Islet precursor cell (in vitro differentiated cells): ENCODE results near the gene MYRF.

Experiments
- DNase-seq: peaks from one replicate; pipeline ENCODE4 v3.0.0-alpha.2; 2018

Gene MYRF

GRCh38 chr11:61778920-61779650, 26.6 kb downstream of the MYRF start:
- DNase-seq: no peak

DNA sequence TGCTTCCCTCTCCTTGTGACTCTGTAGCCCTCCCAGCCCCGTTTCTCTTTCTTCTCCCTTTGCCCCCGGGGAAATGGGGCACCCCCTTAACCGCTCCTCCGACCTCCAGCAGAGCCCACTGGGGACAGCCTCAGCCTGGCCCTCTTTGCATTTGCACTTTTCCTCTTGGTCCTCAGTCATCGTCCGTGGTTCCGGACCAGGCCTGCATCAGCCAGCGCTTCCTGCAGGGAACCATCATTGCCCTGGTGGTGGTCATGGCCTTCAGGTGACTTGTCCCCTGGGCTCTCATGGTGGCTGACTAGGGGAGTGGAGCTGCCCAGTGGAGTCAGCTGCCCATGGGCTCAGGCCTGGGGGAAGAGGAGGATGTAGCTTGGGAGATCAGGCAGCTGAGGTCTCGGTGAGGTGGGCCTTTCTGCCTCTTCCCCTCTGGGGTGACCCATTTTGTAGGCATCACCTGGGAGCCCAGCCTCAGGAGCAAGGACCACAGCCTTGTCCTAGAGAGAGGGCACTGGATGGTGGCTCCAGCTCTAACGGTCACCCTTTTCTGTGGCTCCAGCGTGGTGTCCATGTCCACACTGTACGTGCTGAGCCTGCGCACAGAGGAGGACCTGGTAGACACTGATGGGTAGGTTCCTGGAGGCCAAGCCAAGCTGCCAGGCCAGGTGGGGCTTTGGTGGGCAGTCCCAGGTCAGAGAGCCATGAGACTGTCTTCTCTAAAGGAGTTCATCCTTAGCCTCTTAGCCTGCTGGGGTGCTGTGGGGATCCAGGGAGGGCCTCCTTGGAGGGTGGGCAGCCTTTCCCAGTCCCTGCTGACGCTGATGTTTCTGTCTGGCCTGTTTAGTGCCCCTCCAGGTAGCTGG, 27.5 kb downstream of the MYRF start:
- no peak for DNase-seq

DNA sequence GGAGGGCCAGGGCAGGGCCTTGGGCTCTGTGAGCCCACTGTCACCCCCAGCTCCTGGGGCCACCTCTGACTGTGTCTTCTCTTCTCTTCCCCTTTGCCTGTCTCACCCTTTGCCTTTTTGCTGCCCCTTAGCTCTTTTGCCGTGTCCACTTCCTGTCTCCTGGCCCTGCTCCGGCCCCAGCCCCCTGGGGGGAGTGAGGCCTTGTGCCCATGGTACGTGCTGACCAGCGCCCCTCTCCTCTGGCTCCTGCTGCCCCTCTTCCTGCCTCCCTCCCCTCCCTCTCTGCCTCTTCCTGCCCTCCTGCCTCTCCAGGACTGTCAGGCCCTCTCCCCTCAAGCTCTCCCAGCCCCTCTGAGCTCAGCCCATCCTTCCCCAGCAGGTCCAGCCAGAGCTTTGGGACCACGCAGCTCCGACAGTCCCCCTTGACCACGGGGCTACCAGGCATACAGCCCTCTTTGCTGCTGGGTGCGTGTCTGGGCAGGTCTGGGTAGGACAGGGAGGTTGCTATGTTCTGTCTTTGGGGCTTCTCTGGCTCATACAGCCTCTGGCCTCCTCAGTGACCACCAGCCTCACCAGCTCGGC, 28.2 kb downstream of the MYRF start:
- DNase-seq: no peak

- no peak for DNase-seq
Measured at GRCh38 chr11:61781585-61781984, 29.1 kb downstream of the MYRF start.

- no peak for DNase-seq
Measured at GRCh38 chr11:61782299-61782698, 29.9 kb downstream of the MYRF start.

GRCh38 chr11:61782841-61783240, 30.4 kb downstream of the MYRF start:
- peak; percentile 91 for DNase-seq

DNA sequence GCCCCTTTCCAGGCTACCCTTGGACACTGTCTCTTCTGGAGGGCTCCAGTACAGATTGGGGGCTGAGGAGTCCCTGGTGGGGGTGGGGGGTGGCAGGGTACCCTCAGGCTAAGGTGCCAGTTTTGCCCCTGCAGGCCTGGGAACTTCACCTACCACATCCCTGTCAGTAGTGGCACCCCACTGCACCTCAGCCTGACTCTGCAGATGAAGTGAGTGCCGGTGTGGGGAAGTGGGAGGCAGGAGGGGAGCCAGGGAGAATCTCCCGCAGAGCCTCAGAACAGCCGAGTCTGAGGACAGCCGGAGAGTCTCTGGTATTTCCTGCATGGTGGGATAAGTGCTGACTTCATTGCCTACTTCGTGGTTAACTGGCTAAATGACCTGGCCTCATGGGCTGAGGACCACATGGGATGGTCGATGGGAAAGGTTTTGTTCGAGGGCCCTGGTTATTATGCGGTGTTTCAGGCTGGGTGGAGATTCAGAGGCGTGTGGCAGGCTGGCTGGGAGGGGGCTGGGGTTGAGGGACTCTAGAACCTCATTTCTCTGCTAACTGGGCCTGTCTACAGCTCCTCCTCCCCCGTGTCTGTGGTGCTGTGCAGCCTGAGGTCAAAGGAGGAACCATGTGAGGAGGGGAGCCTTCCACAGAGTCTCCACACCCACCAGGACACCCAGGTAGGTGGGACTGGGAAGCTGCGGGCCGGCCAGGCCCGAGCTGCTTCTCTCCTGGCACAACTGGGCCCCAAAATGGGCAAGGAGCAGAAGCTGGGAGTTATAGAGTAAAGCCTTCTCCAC, 31.5 kb downstream of the MYRF start:
- DNase-seq: peak; percentile 86

GRCh38 chr11:61784506-61784805, 32.0 kb downstream of the MYRF start:
- no peak for DNase-seq

- DNase-seq: no peak
Measured at GRCh38 chr11:61785837-61786402, 33.5 kb downstream of the MYRF start.

DNA sequence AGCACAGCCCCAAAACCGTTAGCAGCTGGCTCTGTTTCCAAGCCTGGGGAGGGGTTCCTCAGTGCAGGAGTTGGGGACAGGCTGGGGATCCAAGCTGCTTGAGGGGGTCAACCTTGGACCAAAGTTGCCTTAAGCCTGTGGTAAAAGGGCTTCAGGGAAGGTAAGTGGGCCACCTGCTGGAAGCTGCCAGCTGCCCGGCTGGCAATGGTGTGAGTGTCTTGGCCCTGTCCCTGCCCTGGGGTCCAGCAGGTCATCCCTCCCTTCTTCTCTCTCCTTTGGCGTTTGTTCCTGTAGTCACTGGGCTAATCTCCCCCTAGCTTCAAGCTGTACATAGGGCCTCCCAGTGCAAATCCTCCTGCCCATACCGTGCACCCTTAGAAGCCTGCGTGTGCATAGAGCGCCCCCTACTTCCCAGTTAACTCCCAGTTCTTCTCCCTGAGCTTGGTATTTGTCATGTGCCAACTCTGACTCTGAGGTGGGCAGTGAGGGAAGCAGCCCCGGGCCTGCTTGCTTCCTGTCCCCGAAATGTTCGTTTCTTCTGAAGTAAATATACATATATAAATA, 35.6 kb downstream of the MYRF start:
- peak; percentile 86 for DNase-seq

- DNase-seq: peak; percentile 85
Measured at GRCh38 chr11:61791737-61792309, 39.4 kb downstream of the MYRF start.

DNA sequence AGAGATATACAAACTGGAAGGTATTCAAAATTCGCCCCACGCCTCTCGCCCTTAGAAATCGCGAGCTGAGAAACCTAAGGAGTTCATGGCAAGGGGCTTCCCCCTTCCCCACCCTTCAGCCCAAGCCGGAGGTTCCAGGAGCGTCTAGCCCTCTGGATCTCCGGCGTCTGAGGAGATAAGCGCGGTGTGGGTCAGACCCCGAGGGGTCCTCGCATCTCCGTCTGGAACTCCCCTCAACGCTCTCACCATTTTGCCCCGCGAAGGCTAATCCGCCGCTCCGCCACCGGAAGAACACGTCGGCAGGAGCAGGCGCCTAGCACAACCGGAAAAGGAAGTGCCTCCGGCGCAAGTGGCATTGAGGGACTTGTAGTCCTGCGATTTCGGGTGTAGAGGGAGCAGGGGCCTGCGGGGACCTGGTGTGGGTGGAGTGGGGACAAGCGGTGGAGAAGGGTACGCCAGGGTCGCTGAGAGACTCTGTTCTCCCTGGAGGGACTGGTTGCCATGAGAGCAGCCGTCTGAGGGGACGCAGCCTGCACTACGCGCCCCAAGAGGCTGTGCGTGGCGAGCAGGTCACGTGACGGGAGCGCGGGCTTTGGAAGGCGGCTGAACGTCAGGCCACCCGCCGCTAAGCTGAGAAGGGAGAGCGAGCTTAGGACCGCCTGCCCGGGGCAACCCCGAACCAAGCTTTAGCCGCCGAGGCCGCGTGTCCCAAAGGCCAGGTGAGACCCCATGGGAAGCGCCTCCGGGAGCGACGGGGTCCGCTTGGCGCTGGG, 40.1 kb downstream of the MYRF start, which contains the start of the genes FEN1 and TMEM258:
Gene FEN1 (plus strand): TSS at position 602 of the 773 bp plus-strand sequence. CDS start 2,451 bp downstream, outside the sequence.
Gene TMEM258 (minus strand): TSS at position 290 of the 773 bp plus-strand sequence. CDS start 41 bp downstream, at position 249.
- DNase-seq: peak; percentile 96

GRCh38 chr11:61793083-61793828, 40.8 kb downstream of the MYRF start:
- DNase-seq: no peak

DNA sequence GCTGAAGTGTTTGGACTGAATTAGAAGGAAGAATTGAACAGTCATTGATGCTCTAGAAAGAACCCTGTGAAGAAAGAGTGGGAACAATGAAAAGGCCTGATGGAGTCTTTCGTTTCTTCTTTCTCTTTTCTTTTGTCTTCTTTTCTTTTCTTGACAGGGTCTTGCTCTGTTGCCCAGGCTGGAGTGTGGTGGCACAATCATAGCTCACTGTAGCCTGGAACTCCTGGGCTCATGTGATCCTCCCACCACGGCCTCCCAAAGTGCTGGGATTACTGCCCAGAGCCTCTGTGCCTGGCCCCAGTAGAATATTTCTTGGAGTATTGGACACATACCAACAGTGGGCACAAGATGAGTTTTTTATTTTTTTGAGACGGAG, 41.4 kb downstream of the MYRF start:
- DNase-seq: no peak

DNA sequence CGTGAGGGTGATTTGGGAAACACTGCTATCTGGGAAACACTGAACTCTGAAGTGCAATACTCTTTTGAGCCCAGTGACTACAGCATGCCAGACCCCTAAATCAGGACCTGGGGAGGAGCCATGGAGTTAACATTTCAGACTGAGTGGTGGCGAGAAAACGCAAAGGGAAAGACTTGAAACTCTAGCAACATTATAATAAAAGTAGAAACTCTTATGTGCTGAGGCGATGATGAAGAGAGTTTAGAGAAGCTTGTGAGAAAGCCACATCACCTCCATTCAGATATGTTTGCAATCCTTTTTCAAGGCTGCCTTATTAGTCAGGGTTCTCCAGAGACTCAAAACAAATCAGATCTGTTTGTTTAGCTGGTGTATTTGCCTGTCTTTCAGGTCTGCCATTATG, 42.1 kb downstream of the MYRF start:
- no peak for DNase-seq

- no peak for DNase-seq
Measured at GRCh38 chr11:61795459-61795858, 43.0 kb downstream of the MYRF start.

DNA sequence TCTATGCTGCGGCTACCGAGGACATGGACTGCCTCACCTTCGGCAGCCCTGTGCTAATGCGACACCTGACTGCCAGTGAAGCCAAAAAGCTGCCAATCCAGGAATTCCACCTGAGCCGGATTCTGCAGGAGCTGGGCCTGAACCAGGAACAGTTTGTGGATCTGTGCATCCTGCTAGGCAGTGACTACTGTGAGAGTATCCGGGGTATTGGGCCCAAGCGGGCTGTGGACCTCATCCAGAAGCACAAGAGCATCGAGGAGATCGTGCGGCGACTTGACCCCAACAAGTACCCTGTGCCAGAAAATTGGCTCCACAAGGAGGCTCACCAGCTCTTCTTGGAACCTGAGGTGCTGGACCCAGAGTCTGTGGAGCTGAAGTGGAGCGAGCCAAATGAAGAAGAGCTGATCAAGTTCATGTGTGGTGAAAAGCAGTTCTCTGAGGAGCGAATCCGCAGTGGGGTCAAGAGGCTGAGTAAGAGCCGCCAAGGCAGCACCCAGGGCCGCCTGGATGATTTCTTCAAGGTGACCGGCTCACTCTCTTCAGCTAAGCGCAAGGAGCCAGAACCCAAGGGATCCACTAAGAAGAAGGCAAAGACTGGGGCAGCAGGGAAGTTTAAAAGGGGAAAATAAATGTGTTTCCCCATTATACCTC, 43.6 kb downstream of the MYRF start:
- DNase-seq: no peak

DNA sequence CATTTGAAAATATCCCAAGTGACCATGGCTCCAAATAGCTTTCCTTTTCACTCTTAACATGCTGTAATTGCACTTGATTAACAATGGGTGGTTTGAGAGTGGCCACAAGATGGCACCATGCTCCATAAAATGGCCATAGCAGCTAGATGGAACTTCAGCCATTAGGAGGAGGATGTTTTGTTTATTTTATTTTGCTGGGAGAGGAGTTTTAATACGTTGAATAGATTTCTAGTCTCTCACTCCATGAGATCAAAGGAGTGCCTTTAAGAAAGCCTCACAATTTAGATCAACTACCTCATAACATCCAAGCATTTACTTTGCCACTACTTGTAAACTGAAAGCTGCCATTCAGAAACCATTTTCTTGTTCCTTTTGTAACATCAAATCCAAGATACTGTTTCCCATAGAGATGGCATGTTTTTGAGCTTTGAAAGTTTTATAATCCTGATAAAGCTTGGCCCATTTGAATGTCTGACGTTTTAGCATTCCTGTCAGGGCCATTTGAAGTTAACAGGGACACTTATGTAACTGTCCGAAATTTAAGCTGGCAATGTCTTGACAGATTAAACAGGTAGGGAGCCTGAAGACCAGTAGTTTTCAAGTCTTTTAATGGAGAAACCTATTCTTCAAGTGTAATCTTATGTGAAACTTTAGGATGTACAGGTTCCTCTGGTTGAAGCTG, 45.0 kb downstream of the MYRF start:
- peak; percentile 78 for DNase-seq

DNA sequence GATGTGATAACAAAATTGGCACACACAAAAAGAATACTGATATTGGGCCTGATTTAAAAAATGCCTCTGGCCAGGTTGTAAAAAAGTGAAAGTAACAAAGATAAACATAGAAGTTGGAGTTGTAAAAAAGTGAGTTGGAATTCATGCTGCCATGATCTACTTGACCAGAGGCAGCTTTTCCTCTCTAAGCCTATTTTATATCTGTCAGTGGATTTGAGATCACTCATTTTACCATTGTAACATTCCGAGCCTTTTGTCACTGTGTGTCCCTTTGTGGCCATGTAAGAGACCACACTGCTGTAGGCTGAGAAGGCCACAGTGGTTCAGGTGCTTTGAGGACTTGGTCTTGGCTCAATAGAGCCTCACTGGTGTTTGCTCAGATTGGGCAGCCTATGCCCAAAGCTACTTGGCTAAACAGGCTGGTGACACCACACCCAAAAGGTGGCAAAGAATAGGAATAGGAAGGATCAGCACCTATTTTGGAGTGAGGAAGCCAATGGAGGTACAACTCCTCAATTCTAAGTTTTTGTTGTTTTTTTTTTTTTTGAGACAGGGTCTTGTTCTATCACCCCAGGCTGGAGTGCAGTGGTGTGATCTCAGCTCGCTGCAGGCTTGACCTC, 47.3 kb downstream of the MYRF start:
- DNase-seq: no peak
